B cell (primary cell): Measurements from ENCODE around the gene PLCXD3.

Source experiments
- CTCF ChIP-seq: fragments of 200-600 bp; IDR thresholded peaks from one replicate; pipeline ENCODE4 v1.8.0; 2022; ENCODE audit warnings: antibody characterized with exemption, mild to moderate bottlenecking
- EZH2 ChIP-seq: IDR thresholded peaks from 2 replicates; pipeline ENCODE4 v1.6.1; 2012; ENCODE audit warnings: borderline replicate concordance, low read depth, mild to moderate bottlenecking, moderate library complexity, low read length; ENCODE audit not compliant: insufficient read depth, poor library complexity, severe bottlenecking

- TF ChIP-seq CTCF (no peak), EZH2 (no peak)
These were observed 97.3 kb downstream of the PLCXD3 start for GRCh38 chr5:41413074-41413473.
